ENCODE data around the gene KLHL9. TPM values are rescaled to one million over a fixed set of nuclear protein-coding genes. Genes with fewer than 3 reads are reported as not detected.

The KLHL9 gene
- total and polyA plus RNA-seq, 2 of the 13 experiments (the other 11 are each of a cell fraction or from before 2014, with no cell fraction given): 8.7 to 17.7 TPM

- peak; percentile 59 for TF ChIP-seq TBX2 (CRISPR knock-in tag; IDR thresholded peaks at IDR 0.05; ENCODE audit: borderline replicate concordance)
- peak; percentile 43; the same call in 1 of the 2 replicates for TF ChIP-seq NCOA2 (CRISPR knock-in tag; IDR thresholded peaks at IDR 0.05)
- no peak; the same call in 1 of the 2 replicates for TF ChIP-seq IRF9 (CRISPR knock-in tag; IDR thresholded peaks at IDR 0.05; ENCODE audit: borderline replicate concordance)
- TF ChIP-seq, protein P1, sequence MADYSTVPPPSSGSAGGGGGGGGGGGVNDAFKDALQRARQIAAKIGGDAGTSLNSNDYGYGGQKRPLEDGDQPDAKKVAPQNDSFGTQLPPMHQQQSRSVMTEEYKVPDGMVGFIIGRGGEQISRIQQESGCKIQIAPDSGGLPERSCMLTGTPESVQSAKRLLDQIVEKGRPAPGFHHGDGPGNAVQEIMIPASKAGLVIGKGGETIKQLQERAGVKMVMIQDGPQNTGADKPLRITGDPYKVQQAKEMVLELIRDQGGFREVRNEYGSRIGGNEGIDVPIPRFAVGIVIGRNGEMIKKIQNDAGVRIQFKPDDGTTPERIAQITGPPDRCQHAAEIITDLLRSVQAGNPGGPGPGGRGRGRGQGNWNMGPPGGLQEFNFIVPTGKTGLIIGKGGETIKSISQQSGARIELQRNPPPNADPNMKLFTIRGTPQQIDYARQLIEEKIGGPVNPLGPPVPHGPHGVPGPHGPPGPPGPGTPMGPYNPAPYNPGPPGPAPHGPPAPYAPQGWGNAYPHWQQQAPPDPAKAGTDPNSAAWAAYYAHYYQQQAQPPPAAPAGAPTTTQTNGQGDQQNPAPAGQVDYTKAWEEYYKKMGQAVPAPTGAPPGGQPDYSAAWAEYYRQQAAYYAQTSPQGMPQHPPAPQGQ (CRISPR knock-in tag; IDR thresholded peaks at IDR 0.05; ENCODE audit: borderline replicate concordance): peak; percentile 50; the same call in 1 of the 2 replicates
- no peak; the same call in 1 of the 2 replicates for TF ChIP-seq GABPA (IDR thresholded peaks at IDR 0.05; ENCODE audit: low read depth, low read length)
- peak; percentile 72 for TF ChIP-seq GABPA (CRISPR knock-in tag; IDR thresholded peaks at IDR 0.05; ENCODE audit: low read depth)
- TF ChIP-seq JUND (CRISPR knock-in tag; IDR thresholded peaks at IDR 0.05): peak; percentile 44; the same call in 1 of the 2 replicates
- no peak for TF ChIP-seq TBP (CRISPR knock-in tag; IDR thresholded peaks at IDR 0.05)
- TF ChIP-seq ZNF589 (CRISPR knock-in tag; conservative IDR thresholded peaks at IDR 0.05): peak; percentile 49; the same call in 1 of the 2 replicates
- TF ChIP-seq DMAP1 (CRISPR knock-in tag; IDR thresholded peaks at IDR 0.05): peak; percentile 86; the same call in 1 of the 2 replicates
- TF ChIP-seq ATF4 (CRISPR knock-in tag; IDR thresholded peaks at IDR 0.05): 0 out of 4 replicates have a peak, but pooled peaks of 1 of the 2 experiments have one; percentile 36
- TF ChIP-seq XBP1 (CRISPR knock-in tag; IDR thresholded peaks at IDR 0.05): 0 out of 2 replicates have a peak, but pooled peaks have one; percentile 31
- TF ChIP-seq, protein P2, sequence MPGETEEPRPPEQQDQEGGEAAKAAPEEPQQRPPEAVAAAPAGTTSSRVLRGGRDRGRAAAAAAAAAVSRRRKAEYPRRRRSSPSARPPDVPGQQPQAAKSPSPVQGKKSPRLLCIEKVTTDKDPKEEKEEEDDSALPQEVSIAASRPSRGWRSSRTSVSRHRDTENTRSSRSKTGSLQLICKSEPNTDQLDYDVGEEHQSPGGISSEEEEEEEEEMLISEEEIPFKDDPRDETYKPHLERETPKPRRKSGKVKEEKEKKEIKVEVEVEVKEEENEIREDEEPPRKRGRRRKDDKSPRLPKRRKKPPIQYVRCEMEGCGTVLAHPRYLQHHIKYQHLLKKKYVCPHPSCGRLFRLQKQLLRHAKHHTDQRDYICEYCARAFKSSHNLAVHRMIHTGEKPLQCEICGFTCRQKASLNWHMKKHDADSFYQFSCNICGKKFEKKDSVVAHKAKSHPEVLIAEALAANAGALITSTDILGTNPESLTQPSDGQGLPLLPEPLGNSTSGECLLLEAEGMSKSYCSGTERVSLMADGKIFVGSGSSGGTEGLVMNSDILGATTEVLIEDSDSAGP (CRISPR knock-in tag; IDR thresholded peaks at IDR 0.05; ENCODE audit: borderline replicate concordance): peak; percentile 57; the same call in 1 of the 2 replicates
- peak; percentile 52; the same call in 1 of the 2 replicates for TF ChIP-seq ZNF776 (CRISPR knock-in tag; IDR thresholded peaks at IDR 0.05)
- 0 out of 2 replicates have a peak, but pooled peaks have one; percentile 68 for TF ChIP-seq RNF2 (conservative IDR thresholded peaks at IDR 0.05; ENCODE audit: low read depth)
- TF ChIP-seq, protein P3, sequence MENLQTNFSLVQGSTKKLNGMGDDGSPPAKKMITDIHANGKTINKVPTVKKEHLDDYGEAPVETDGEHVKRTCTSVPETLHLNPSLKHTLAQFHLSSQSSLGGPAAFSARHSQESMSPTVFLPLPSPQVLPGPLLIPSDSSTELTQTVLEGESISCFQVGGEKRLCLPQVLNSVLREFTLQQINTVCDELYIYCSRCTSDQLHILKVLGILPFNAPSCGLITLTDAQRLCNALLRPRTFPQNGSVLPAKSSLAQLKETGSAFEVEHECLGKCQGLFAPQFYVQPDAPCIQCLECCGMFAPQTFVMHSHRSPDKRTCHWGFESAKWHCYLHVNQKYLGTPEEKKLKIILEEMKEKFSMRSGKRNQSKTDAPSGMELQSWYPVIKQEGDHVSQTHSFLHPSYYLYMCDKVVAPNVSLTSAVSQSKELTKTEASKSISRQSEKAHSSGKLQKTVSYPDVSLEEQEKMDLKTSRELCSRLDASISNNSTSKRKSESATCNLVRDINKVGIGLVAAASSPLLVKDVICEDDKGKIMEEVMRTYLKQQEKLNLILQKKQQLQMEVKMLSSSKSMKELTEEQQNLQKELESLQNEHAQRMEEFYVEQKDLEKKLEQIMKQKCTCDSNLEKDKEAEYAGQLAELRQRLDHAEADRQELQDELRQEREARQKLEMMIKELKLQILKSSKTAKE (CRISPR knock-in tag; IDR thresholded peaks at IDR 0.05; ENCODE audit: borderline replicate concordance): no peak
- TF ChIP-seq KAT8 (CRISPR knock-in tag; IDR thresholded peaks at IDR 0.05): peak; percentile 93
- no peak for TF ChIP-seq TCF7 (IDR thresholded peaks at IDR 0.05; ENCODE audit: low read depth)
- peak; percentile 90 for TF ChIP-seq HES4 (CRISPR knock-in tag; IDR thresholded peaks at IDR 0.05; ENCODE audit: borderline replicate concordance)
- no peak for TF ChIP-seq ARID2 (CRISPR knock-in tag; IDR thresholded peaks at IDR 0.05; ENCODE audit: borderline replicate concordance)
- 0 out of 2 replicates have a peak, but pooled peaks have one; percentile 33 for TF ChIP-seq ZBTB38 (CRISPR knock-in tag; IDR thresholded peaks at IDR 0.05)
Observed at GRCh38 chr9:21334701-21335632, at the start of gene KLHL9 (continued).

Data from HepG2 (cell line).